HG02610 (cell line): ENCODE data around the gene TJP1.
"Not testable (repeated sequence)": the region's sequence is repeated elsewhere in the genome, so short reads cannot be mapped to it uniquely, and the experiment has no call there.

Source experiments
- ATAC-seq: cut with Tn5 transposase; IDR thresholded peaks from one replicate; pipeline ENCODE4 v1.9.1; 2021; ENCODE audit warnings: mild to moderate bottlenecking, moderate library complexity; ENCODE audit not compliant: unreplicated experiment

The TJP1 gene

GRCh38 chr15:29800491-29801366 lies 21.5 kb downstream of the TJP1 start:
- ATAC-seq: no peak

GRCh38 chr15:29799859-29800258 lies 22.4 kb downstream of the TJP1 start:
- ATAC-seq: no peak

DNA sequence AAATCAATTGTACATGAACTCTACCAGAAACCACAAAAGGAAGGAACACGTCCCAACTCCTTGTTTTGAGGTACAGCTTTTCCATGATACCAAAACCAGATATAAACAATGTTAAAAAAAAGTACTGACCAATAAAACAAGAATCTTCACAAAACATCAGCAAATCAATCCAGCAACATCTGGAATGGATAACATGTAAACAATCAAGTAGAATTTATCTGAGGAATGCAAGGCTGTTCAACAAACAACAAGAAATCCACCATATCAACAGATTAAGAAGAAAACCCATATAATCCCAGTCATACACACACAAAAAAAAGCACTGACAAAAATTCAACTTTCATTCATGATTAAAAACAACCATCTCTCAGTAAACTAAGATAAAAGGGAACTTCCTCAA lies 26.7 kb downstream of the TJP1 start:
- no peak for ATAC-seq

DNA sequence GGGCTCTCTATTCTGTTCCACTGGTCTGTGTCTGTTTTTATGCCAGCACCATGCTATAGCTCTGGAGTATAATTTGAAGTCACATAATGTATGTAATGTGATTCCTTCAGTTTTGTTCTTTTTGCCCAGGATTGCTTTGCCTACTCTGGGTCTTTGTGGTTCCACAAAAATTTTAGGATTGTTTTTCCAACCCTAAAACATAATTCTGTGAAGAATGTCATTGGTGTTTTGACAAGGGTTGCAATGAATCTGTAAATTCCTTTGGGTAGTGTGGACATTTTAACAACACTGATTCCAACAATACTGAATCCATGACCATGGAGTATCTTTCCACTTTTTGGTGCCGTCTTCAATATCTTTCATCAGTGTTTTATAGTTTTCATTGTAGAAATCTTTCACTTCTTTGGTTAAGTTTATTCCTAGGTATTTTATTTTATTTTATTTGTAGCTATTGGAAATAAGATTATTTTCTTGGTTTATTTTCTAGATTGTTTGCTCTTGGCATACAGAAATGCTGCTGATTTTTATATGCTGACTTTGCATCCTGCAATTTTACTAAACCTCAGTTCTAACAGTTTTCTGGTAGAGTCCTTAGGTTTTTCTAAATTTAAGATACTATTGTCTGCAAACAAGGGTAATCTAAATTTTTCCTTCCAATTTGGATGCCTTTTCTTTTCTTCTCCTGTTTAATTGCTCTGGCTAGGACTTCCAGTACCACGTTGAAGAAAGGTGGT lies 29.7 kb downstream of the TJP1 start:
- no peak for ATAC-seq

GRCh38 chr15:29790607-29791006 lies 31.7 kb downstream of the TJP1 start:
- ATAC-seq: no peak

DNA sequence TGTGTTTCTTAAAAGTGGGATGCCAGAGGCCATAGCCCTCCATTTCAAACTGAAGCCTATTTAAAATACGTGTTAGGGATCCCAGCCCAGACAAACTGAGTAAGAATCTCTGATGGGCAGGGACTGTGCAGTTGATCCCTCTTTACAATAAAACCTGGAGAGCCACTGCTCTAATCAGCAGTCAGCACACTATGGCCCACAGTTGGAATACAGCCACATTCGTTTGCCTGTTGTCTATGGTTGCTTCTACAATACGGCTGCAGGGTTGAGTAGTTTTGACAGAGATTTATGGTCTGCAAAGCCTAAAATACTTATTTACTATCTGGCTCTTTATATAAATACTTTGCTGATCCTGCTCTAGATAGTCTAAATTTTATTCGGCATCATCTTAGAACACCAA lies 32.4 kb downstream of the TJP1 start:
- ATAC-seq: no peak

GRCh38 chr15:29788433-29789034 lies 33.7 kb downstream of the TJP1 start:
- ATAC-seq: no peak

GRCh38 chr15:29787767-29788166 lies 34.5 kb downstream of the TJP1 start:
- no peak for ATAC-seq

- no peak for ATAC-seq
These were observed 36.6 kb downstream of the TJP1 start for GRCh38 chr15:29785642-29786041.

- no peak for ATAC-seq
These were observed 37.1 kb downstream of the TJP1 start for GRCh38 chr15:29785136-29785535.

DNA sequence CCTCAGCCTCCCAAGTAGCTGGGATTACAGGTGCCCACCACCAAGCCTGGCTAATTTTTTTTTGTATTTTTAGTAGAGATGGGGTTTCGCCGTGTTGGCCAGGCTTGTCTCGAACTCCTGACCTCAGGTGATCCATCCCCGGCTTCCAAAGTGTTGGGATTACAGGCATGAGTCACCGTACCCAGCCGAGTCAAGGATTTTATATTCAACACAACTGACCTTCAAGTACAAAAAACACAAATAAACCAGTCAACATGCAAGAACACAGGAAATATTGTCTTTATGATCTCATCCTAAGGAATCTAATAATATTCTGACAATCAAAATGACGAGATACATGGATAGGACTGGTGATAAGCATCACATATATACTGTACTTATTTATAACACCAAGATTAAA lies 37.9 kb downstream of the TJP1 start:
- ATAC-seq: no peak

- not testable (repeated sequence) for ATAC-seq
These were observed 39.5 kb downstream of the TJP1 start for GRCh38 chr15:29782816-29783215.

GRCh38 chr15:29778382-29778781 lies 43.9 kb downstream of the TJP1 start:
- ATAC-seq: no peak

GRCh38 chr15:29776859-29777258 lies 45.4 kb downstream of the TJP1 start:
- no peak for ATAC-seq

- ATAC-seq: no peak
These were observed 47.4 kb downstream of the TJP1 start for GRCh38 chr15:29774900-29775299.

- no peak for ATAC-seq
These were observed 48.5 kb downstream of the TJP1 start for GRCh38 chr15:29773816-29774215.

- ATAC-seq: no peak
These were observed 49.3 kb downstream of the TJP1 start for GRCh38 chr15:29773000-29773399.

DNA sequence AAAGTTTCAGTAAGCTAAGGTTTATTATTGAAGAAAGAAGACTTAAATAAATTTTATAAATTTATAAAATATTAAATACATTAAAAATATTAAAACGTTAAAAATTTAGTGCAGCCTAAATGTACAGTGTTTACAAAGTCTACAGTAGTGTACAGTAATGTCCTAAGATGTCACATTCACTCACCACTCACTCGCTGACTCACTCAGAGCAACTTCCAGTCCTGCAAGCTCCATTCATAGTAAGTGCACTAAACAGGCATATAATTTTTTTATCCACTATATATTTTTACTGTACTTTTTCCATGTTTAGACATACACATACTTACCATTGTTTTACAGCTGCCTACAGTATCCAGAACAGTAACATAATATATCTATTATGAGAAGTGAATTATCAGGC lies 51.5 kb downstream of the TJP1 start:
- no peak for ATAC-seq

DNA sequence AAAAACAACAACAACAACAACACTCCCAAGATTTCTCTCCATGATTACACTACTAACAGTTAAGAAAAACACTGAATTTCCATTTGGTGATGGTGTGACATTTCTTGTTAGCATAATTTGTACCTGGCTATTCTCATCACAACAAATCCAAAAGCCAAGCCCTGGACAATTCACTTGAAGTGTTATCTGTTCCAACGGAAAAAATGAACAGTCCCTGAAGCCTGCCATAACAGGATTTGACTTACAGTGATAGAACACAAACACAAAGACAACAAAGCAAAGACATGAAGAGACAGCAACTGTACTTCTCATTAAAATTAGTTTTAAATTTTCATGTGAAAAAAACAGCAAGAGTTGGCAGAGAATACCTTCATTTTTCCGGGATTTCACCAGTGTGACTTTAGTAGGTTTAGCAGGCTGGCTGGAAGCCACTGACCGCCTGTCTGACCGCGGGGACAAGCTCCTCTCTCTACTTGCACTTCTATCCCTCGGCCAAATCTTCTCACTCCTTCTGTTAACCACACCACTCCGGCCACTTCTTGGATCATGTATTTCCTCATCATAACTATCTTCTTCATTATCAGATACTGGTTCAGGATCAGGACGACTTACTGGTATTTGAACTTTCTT lies 56.3 kb downstream of the TJP1 start:
- ATAC-seq: no peak

GRCh38 chr15:29765234-29765841 lies 56.9 kb downstream of the TJP1 start:
- no peak for ATAC-seq

DNA sequence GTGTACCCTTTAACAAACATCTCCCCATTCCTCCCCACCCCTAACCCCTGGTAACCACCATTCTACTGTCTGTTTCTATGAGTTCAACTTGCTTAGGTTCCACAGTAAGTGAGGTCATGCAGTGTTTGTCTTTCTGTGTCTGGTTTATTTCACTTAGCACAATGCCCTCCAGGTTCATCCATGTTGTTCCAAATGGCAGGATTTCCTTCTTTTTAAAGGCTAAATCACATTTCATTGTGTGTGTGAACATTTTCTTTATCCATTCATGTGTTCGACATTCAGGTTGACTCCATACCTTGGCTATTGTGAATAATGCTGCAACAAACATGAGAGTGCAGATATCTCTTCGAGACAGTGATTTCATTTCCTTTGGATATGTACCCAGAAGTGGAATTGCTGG lies 62.7 kb downstream of the TJP1 start:
- ATAC-seq: no peak
